Chondrocyte (in vitro differentiated cells): ENCODE data around the gene HID1. TPM values are rescaled to one million over a fixed set of nuclear protein-coding genes. Genes with fewer than 3 reads are reported as not detected.
A peak's percentile ranks its signal among the peaks of the same experiment; 100 is the strongest.
"Not testable (repeated sequence)": the region's sequence is repeated elsewhere in the genome, so short reads cannot be mapped to it uniquely, and the experiment has no call there.

Source experiments
- DNase-seq: peaks from one replicate; pipeline ENCODE4 v3.0.0; 2021; ENCODE audit warnings: mixed read lengths, low spot score
- H3K27ac Mint-ChIP-seq: one replicate; pipeline ENCODE4 v1.8.0; 2021; ENCODE audit warnings: mild to moderate bottlenecking, moderate library complexity, mixed read lengths; ENCODE audit not compliant: unreplicated experiment
- H3K27me3 Mint-ChIP-seq: 2 replicates; pipeline ENCODE4 v1.8.0; 2021; ENCODE audit warnings: low read depth, mixed read lengths
- H3K36me3 Mint-ChIP-seq: 2 replicates; pipeline ENCODE4 v1.8.0; 2021; ENCODE audit warnings: low read depth, mixed read lengths
- H3K4me1 Mint-ChIP-seq: 2 replicates; pipeline ENCODE4 v1.8.0; 2021; ENCODE audit warnings: low read depth, mild to moderate bottlenecking, mixed read lengths
- H3K4me3 Mint-ChIP-seq: one replicate; pipeline ENCODE4 v1.8.0; 2021; ENCODE audit warnings: mild to moderate bottlenecking, moderate library complexity, mixed read lengths; ENCODE audit not compliant: unreplicated experiment
- H3K9me3 Mint-ChIP-seq: 2 replicates; pipeline ENCODE4 v1.8.0; 2021; ENCODE audit warnings: low read depth, mixed read lengths
- total RNA-seq: library from RNA; stranded (reverse); gene quantifications from 3 replicates; pipeline ENCODE4 v1.2.1, GENCODE V29; 2021
- TF ChIP-seq, protein P1 (sequence below): fragments of 200-600 bp; sonication (generic); IDR thresholded peaks from 2 replicates; pipeline ENCODE4 v1.5.0; 2021; ENCODE audit warnings: antibody characterized with exemption, mild to moderate bottlenecking, moderate library complexity

HID1 gene
- total RNA-seq, 1 donor from 2014 or later: 4.7 TPM

- H3K27ac Mint-ChIP-seq: no peak overlapping the region
- H3K36me3 Mint-ChIP-seq: no peaks in the 10 kb centered on the region
- peaks cover 26% of the 10 kb centered on the region for H3K27me3 Mint-ChIP-seq
- H3K4me3 Mint-ChIP-seq: no peak overlapping the region
- no peak for DNase-seq
- H3K4me1 Mint-ChIP-seq: no peaks in the 10 kb centered on the region
- H3K9me3 Mint-ChIP-seq: no peaks in the 10 kb centered on the region
- TF ChIP-seq, protein P1, sequence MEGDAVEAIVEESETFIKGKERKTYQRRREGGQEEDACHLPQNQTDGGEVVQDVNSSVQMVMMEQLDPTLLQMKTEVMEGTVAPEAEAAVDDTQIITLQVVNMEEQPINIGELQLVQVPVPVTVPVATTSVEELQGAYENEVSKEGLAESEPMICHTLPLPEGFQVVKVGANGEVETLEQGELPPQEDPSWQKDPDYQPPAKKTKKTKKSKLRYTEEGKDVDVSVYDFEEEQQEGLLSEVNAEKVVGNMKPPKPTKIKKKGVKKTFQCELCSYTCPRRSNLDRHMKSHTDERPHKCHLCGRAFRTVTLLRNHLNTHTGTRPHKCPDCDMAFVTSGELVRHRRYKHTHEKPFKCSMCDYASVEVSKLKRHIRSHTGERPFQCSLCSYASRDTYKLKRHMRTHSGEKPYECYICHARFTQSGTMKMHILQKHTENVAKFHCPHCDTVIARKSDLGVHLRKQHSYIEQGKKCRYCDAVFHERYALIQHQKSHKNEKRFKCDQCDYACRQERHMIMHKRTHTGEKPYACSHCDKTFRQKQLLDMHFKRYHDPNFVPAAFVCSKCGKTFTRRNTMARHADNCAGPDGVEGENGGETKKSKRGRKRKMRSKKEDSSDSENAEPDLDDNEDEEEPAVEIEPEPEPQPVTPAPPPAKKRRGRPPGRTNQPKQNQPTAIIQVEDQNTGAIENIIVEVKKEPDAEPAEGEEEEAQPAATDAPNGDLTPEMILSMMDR: peak; percentile 61
Observed at GRCh38 chr17:74919440-74920305, 52.9 kb downstream of the HID1 start.

DNA sequence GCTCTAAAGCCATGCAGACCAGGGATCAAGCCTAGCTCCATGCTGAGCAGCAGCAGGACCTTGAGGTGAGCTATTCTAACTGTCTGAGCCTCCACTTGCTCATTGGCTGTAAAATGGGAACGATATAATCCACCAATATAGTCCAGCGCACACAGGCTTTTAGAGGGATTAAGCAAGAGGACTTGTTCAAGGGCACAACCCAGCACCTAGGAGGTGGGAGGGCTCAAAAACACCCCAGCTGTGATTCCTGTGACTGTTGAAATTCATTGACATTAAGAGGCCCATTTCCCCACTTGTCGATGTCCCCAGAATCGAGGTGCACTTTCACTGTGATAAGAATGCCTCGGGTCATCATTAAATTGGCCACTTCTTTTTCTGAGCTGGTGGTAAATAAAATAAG, 53.7 kb downstream of the HID1 start:
- no peak for DNase-seq
- H3K9me3 Mint-ChIP-seq: no peaks in the 10 kb centered on the region
- H3K27me3 Mint-ChIP-seq: peaks cover 26% of the 10 kb centered on the region
- no peaks in the 10 kb centered on the region for H3K4me1 Mint-ChIP-seq
- H3K36me3 Mint-ChIP-seq: no peaks in the 10 kb centered on the region
- no peak overlapping the region for H3K27ac Mint-ChIP-seq
- TF ChIP-seq, protein P1: no peak
- H3K4me3 Mint-ChIP-seq: no peak overlapping the region

DNA sequence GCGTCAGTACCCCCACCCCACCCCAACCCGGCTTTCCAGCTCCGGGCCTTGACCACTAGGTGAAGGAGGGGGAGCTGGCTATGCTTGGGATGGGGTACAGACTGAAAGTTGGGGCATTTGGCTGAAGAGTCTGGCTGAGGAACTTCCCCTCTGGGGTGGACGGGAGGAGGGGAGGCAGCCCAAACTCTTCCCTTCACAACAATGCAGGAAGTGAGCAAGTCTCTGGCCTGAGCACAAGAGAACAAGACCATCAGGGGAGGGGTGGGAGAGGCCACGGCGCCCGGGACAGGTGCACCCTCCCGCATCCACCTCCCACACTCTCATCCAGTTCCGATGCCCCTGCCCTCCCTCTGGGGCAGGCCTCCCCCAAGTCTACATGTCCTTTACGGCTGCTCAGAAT, 55.1 kb downstream of the HID1 start:
- TF ChIP-seq, protein P1: no peak
- no peak overlapping the region for H3K27ac Mint-ChIP-seq
- no peaks in the 10 kb centered on the region for H3K4me1 Mint-ChIP-seq
- no peaks in the 10 kb centered on the region for H3K9me3 Mint-ChIP-seq
- H3K27me3 Mint-ChIP-seq: peaks cover 22% of the 10 kb centered on the region
- H3K4me3 Mint-ChIP-seq: no peak overlapping the region
- no peaks in the 10 kb centered on the region for H3K36me3 Mint-ChIP-seq
- no peak for DNase-seq

DNA sequence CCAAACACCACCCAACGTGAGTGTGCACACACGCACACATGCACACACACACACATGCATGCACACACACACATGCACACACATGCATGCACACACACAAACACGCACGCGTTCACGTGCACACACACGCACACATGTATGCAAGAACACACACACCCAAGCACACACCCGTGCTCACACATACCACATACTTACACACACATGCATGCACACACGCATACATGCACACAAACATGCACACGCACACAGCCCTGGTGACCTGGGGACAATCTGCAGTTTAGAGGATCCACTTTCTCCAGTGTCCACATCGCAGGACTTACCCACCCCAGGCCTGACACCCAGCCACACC, 55.7 kb downstream of the HID1 start:
- DNase-seq: no peak
- Mint-ChIP-seq H3K4me3 (no peak overlapping the region), H3K27me3 (peaks cover 18% of the 10 kb centered on the region), H3K4me1 (no peaks in the 10 kb centered on the region), H3K36me3 (no peaks in the 10 kb centered on the region), H3K27ac (no peak overlapping the region), H3K9me3 (no peaks in the 10 kb centered on the region)
- TF ChIP-seq, protein P1: no peak

GRCh38 chr17:74916136-74916850, 56.3 kb downstream of the HID1 start:
- TF ChIP-seq, protein P1: no peak
- Mint-ChIP-seq H3K27me3 (peaks cover 18% of the 10 kb centered on the region), H3K4me3 (no peak overlapping the region), H3K4me1 (no peaks in the 10 kb centered on the region), H3K27ac (no peak overlapping the region), H3K36me3 (no peaks in the 10 kb centered on the region), H3K9me3 (no peaks in the 10 kb centered on the region)
- no peak for DNase-seq

DNA sequence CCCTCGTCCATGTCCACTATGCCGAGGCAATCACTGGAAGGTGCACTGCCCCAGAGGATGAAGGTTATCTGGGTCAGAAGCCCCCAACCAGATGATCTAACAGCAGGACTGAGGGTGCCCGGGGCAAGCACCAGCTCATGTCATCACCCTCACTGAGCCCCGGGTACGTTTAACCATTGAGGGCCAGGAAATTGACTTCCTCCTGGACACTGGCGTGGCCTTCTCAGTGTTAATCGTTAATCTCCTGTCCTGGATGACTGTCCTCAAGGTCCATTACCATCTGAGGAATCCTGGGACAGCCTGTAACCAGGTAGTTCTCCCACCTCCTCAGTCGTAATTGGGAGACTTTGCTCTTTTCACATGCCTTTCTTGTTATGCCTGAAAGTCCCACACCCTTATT, 61.1 kb downstream of the HID1 start:
- not testable (repeated sequence) for H3K4me1 Mint-ChIP-seq, H3K27ac Mint-ChIP-seq, DNase-seq, H3K4me3 Mint-ChIP-seq, H3K36me3 Mint-ChIP-seq, H3K9me3 Mint-ChIP-seq
- peaks cover 31% of the 10 kb centered on the region for H3K27me3 Mint-ChIP-seq

DNA sequence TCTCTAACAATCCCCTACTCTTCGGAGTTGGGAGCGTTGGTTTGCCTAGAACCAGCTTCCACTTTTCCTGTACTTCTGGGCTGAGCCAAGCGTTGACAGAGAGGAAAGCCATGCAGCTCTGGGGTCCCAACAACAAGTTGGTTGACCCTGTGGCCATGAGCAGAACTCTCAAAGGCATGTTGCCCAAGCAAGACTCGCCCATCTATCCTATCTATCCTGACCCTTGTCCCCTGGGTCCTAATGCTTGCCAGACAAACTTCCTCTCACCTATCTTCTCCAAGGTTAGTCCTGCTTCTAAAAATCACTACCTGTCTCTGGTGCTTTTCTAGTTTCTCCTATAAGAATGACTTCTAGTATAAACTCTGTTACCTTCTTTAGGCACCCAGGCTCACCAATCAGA, 63.5 kb downstream of the HID1 start:
- not testable (repeated sequence) for H3K36me3 Mint-ChIP-seq, H3K4me1 Mint-ChIP-seq, H3K9me3 Mint-ChIP-seq, H3K4me3 Mint-ChIP-seq, DNase-seq, H3K27ac Mint-ChIP-seq
- peaks cover 36% of the 10 kb centered on the region for H3K27me3 Mint-ChIP-seq
